HG02840 (cell line): Measurements from ENCODE around the gene BOK.
A peak's percentile ranks its signal among the peaks of the same experiment; 100 is the strongest.

ENCODE experiments used
- ATAC-seq: cut with Tn5 transposase; IDR thresholded peaks from one replicate; pipeline ENCODE4 v1.9.1; 2021; ENCODE audit warnings: mild to moderate bottlenecking, moderate library complexity, moderate number of reproducible peaks; ENCODE audit not compliant: unreplicated experiment, low FRiP score

BOK gene

DNA sequence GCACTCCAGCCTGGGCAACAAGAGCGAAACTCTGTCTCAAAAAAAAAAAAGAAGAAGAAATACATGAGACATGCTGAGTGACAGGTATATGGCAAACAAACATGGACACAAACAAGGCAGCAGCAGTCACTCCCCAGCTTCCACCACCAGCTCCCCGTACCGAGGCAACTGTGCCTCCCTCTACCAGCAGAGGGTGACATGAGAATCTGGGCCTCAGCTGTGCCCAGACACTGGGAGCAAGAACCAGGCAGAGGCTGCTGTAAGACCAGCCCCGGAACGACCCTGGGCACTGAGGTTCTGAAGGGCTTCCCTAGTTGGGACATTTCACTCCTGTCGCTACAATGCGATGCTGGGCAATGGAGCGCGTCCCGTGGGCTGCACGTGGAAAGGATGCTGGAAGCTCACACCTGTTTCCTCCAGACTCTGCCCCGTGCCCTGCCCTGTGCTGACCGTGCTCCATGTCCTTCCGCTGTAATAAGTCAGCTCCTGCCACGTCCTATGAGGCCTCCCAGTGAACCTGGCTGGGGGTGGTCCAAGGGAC lies 37.1 kb downstream of the BOK start:
- no peak for ATAC-seq

DNA sequence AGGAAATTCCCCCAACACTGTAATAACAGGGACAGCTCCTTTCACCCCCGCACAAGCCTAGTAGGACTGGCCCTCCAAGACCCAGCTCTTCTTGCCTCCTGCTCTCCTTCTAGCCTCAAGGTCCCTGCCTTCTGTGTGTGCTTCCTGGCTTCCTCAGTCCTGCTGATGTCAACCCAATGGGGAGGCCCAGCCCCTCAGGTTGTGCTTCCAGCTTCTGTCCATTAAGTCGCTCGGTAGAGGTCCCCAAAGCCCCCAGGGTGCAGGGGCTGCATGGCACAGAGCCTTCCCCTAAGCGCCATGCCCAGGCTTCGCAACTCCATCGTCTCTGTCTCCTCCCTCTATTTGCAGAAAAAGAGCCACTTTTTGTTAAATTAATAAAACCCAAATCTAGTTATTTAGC lies 39.0 kb downstream of the BOK start:
- no peak for ATAC-seq

DNA sequence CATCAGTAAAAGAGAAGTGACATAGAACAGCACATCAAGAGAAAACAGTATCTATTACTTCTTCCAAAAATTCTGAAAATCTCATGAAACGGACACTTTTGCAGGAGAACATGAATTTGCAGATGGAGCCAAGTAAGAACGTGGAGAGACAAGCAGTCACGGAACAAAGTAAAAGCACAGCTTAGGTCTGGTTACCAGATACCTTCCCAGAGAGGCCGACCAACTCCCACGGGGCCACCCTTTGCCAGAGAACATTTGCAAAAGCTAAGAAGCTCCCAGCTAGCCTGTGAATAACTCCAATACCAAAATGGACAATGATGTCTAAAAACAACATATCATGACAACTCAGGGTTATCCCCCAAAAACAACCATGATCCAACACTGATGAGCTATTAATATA lies 39.5 kb downstream of the BOK start:
- no peak for ATAC-seq

DNA sequence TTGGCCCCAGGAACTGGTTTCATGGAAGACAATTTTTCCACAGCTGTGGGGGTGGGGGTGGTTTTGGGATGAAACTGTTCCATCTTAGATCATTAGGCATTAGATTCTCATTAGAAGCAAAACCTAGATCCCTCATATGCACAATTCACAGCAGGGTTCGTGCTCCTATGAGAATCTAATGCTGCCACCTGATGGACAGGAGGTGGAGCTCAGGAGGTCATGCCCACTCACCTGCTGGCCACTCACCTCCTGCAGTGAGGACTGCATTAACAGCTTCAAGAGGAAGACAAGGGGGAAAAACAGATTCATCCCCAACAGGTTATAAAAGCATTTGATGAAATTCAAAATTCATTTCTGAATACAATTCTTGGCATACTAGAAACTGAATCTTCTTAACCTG lies 39.9 kb downstream of the BOK start:
- ATAC-seq, result no peak

DNA sequence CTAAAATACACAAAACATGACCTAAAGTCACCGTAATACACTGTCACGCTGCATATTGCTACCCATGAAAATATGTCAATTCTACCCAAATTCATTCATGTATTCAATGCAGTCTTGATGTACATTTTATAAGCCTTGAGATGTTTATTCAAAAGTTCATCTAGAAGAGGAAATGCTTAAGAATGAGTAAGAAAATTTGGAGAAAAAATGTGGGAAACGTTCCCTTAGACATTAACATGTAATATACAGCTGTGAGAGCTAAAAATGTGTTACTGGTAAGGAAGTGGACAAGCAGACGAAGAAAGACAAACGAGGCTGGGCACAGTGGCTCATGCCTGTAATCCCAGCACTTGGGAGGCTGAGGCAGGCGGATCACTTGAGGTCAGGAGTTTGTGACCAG lies 41.1 kb downstream of the BOK start:
- no peak for ATAC-seq

DNA sequence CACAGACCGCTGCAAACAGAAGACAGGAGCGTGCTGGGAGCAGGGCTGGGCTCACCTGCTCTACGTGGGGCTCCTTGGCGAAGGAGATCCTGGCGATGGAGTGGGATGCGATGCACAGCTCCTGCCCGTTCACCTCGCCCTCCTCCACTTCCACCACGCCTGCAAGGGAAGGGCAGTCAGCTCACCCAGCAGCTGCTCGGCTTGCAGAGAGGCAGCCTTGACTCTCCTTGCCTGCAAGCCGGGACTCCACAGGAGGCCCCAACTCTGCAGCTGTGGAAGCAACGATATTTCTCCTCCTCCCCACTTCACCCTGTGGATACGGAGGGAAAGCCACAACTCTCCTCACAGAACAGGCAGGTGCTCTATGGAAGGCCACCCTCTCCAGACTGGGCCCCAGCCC lies 43.3 kb downstream of the BOK start:
- no peak for ATAC-seq

DNA sequence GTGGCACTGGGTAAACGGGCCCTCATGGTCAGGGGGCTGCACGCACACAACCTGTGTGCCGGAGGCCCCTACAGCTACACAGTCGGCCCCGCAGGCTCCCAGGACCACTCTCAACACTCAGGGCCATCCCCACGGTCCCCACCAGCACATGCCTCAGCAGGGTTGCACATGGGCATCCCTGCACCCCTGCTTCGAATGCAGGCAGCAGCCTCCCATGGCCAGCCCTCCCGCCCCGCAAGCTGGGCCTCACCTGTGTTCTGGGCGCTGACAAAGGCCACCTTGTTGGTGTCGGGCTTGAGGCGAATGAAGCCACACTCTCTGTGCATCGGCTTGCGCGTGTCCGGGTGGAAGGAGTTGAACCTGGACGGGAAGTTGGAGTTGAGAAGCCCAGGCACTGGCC lies 44.2 kb downstream of the BOK start:
- no peak for ATAC-seq

DNA sequence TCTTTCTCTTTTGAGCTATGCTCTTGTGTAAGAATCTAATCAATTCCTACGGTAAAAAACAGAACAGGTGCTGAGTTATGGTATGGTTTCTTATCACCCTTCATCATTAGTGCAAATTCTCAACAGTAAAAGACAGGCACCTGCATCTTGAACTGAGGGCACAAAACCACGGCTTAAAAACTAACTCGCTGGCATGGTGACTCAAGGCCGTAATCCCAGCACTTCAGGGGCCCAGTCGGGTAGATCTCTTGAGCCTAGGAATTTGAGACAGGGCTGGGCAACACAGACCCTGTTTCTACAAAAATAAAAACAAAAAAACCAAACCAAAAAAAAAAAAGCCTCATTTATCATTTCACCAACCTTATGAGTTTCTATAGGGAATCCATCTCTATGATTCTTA lies 45.1 kb downstream of the BOK start:
- no peak for ATAC-seq

DNA sequence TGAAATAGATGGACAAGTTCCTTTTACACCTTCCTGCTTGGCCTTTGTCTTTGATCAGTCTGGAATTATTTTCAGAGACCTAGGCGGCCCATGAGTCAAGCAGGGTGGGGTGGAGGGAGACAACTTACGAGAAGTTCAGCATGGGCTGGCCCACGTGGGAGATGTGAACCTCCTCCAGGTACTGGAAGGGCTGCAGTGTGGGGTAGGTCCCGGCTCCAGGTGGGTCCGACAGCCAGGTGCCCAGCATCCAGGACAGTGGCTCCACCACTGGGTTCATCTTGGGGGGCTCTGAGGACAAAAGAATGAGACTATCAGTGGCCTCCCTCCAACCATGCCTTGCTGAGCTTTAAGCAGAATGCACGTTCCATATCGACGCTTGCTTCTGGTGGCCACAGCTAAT lies 47.6 kb downstream of the BOK start:
- ATAC-seq, result no peak

DNA sequence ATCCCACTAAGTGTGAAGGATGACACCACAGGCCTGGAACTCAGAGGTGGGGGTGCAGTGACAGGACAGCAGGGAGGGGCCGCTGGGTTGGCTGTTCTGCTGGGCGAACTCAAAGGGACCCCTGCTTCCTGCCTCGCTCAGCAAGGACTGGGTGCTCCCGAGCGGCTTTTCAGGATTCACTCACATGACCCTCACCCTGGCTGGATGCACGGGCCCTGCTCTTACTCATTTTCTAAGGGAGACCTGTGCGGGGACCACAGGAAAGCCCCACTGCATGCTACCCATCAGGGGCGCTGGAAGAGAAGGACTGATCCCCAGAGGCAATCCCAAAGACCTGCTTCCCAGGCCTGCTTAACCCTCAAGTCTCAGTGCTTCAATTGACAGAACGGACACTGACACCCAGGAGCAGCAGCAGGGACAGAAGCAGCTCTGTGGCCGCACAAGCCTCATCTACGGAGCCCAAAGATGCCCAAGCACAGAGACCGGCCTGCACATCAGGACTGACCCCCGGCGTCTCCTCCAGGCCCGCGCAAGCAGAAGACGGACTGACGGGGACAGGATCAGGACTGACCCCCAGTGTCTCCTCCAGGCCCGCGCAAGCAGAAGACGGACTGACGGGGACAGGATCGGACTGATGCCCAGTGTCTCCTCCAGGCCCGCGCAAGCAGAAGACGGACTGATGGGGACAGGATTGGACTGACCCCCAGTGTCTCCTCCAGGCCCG lies 48.8 kb downstream of the BOK start:
- no peak for ATAC-seq

DNA sequence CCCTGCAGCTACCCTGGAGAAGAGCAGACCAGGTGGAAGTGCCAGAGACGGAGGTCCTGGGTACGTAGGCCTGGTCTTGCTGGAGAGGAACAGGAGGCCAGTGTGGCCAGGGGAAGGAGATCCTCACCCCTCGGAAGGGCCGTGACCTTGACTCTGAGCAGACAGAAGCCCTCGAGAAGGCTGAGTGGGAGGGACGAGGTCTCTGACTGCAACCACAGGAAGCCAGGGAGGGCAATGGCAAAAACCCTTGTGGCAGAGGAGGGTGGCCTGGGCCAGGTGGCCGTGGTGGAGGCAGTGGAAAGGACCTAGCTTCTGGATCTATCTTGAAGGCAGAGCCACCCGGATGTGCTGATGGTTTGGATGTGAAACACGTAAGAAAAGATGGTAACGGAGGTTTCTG lies 50.3 kb downstream of the BOK start:
- ATAC-seq, result no peak

DNA sequence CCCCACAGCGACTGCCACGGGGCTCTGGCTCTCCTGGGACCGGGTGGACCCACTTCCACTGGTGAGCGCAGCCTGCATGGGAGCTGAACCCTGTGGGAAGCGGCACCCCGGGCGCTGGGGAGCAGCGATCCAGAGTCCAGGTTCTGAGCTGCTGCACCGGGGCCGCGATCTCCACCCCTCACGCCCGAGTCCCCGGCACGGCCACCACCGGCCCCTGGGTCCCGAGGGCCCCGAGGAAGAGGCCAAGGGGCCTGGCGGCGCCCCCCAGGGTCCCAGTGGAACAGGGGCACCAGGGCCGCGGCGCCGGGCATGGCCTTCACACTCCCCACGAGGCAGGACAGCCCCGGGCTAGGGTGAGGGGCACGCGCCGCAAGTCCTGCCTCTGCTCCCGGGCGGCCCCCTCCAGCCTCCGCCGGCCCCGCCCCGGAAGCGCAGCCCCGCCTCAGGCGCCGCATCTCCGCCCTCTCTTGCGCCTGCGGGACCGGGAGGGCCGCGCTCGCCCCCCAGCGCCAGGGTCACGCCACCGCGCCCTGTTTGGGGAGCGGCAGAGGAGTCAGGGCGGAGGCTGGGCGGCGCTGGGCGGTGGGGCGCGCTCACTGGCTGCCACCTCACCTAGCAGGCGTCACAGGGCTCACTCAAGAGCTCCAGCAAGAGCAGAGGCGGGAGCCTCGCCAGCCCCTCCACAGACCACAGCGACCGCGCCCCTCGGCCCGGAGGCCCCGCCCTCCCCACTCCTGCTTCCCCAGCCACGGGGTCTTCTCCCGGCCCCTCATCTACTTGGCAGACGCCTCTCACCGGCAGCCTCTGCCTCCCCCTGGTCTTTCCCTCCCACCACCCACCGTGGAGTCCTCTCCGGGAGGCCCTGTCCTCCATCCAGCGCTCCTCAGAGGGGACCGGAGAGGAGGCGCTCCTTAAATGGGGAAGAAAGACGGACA lies 51.6 kb downstream of the BOK start:
- ATAC-seq, result peak; percentile 82

DNA sequence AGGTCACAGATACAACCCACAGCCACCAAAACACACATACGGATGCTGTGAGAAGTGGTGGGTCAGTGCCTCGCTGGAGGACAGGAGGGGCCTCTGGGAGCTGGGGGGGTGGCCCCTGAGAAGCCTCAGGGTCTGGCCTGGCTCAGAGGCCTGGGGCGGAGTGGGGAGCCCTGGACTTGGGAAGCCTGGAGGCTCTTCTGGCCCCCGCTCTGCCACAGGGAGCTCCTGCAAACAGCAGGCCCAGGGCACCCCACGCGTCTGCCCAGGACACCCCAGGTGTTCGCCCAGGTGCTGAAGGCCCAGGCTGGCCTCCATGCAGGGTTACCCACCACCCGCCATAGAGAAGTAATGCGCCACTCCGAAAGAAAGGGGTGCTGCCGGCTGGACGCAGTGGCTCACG lies 52.5 kb downstream of the BOK start:
- ATAC-seq, result no peak

DNA sequence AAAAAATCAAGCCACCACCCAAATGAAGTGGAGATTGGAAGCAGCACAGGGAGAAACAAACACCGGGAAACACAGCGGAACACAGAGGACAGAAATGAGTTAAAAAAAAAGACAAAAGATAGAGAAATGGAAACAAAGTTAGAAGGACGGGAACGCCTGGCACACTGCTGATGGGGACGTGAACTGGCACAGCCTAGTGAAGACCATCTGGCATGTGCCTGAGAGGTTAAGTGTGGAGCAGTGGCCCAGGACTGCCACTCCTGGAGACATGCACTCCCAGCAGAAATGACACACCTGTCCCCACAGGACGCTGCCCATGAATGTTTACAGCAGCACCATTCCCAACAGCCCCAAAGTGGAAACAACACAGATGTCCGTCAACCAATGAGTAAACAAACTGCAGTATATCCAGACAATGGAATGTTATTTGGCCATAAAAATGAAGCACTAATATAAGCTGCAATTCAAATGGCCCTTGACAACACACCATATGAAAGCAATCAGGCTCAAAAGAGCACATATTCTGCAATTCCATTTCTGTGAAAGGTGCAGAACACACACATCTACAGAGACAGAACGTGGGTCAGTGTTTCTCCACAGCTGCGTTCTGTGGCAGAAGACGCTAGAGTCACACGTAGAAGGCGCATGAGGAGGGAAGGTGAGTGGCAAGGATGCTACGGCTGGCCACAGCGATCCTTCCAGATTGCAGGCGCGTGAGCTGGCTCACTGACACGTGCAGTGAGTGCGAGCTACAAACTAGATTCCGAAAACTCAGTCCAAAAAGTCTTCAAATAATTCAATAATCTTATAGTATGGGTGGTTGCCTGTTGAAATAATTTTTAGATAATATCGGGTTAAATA lies 53.8 kb downstream of the BOK start:
- ATAC-seq, result no peak

DNA sequence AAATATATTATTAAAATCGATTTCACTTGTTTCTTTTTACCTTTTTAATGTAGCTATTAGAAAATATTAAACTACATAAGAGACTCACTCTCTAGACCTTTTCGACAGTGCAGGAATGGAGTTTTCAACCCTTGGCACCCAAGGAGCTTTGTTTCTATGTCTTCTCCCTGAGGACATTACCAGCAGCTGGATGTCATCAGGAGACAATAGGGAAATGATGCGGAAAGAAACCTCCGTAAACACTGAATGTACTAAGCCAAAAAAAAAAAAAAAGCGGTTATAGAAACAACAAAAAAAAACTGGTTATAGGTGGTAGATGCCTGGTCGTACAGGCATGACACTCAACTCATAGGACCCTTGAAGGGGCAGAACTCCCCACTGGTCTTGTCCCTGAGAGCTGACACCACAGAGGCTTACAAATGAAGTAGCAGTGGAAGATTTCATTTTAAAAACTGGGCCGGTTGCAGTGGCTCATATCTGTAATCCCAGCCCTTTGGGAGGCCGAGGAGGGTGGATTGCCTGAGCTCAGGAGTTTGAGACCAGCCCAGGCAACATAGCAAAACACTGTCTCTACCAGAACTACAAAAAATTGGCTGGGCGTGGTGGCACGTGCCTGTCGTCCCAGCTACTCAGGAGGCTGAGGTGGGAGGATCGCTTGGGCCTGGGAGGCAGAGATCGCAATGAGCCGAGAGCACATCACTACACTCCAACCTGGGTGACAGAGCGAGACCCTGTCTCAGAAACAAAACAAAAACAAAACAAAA lies 54.7 kb downstream of the BOK start:
- ATAC-seq, result no peak

DNA sequence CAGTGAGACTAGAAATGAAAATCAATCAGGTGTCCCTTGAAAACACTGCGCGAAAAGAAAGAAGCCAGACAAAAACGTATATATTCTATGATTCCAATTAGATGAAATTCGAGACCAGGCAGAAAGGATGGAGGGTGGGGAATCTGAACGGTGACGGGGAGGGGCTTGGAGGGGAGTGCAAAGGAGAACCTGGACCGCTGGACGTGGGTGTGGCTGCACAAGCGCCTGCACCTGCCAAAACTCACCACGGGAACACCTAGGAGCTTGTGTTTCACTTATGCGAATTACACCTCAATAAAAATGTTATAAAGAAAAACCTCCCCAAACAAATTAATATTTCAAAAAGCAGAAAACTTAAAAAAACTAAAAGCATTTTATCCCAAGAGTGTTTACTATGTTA lies 56.5 kb downstream of the BOK start:
- no peak for ATAC-seq

DNA sequence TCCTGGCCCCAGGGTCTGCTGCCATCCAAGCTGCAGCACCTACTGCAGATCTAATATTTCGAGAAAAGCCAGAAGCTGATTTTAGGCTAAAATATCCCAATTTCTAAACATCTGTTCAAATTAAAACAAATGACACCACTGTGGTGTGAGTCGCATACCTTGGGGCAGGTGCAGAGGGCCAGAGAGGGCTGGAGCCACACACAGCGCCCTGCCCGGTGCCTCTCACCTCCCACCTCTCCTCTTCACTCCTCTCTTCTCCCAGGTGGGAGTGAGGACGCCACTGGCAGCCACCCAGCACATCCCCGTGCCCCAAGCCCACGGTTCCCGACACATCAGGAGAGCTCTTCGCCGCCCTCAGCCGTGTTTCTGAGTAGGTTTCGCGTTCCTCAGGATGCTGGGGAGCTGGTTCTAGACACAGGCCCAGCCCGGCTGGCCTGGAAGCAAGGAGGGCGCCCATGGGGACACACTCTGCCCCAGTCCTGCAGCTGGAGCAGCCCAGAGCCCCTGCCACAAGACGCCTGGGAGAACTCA lies 57.0 kb downstream of the BOK start:
- no peak for ATAC-seq

DNA sequence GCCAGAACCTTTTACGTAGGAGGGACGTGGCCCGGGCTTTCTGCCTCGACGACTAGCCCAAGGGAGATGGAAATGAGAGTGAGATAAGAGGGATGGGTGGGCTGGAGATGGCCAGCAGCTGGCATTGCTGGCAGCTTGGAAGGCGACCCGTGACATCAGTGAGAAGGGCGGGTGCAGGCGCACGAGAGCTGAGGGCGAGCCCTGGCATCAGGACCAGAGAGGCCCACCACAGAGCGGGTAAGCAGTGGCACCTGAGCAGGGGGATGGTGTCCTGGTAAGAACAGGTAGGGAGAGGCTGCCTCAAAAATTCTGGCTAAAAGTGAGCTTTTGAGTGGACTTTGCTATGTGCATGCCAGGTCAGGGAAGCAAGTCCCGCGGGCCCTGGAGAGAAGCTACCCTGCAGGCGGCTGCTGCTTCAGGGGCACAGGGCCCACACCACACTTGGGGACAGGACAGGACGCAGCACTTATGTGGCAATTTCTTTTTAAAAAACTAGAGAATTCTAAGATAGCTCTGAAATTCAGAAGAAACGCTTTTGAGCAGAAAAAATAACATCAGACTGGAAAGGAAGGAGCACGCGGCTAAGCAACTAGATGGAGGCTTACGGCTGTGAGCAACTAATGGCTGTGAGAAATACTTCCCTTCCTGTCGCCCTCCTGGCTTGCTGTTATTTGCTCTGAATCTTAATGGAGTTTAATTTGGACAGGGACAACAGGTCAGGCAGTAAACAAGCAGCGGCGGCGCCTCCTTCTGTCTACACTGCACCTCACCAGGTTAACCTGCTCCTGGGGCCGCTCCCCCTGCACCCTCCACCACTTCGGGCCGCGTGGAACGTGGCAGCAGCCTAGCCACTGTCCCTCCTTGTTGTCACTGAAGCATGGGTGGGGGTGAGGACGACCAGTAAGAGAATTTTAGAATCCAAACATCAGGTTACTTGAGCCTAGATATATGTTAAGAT lies 57.9 kb downstream of the BOK start:
- no peak for ATAC-seq
